Measurements from ENCODE around the gene CHRNE.
"Not testable (repeated sequence)": the region's sequence is repeated elsewhere in the genome, so short reads cannot be mapped to it uniquely, and the experiment has no call there.

Gene CHRNE

DNA sequence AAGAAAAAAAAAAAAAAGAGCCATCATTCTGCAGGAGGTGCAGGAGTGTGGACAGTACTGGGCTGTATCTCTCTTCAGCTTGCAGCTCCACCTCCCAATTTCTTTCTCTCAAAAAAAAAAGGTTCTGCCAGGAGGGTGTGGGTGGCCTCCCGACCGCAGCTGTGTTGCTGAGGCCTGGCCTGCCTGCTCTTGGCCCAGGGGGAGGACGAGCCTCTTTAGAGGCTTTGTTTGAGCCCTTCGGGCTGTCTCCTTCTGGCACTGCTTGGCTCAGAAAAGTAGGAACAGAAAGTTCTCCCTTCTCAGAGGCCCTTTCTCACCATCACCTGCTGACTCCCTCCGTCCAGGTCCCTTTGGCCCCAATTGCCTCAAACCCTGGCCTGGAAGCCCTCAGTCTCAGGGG is 25.8 kb downstream of the CHRNE start:
- H3K4me3 ChIP-seq (ENCODE audit: low read length, poor library complexity, severe bottlenecking): no peak overlapping the region
- H3K9me2 ChIP-seq (replicated peaks; ENCODE audit: low read depth, low read length): no peaks in the 10 kb centered on the region
- no peak for TF ChIP-seq EZH2phosphoT487 (IDR thresholded peaks at IDR 0.05; ENCODE audit: borderline replicate concordance)
- no peak for TF ChIP-seq CTCF (conservative IDR thresholded peaks at IDR 0.05; ENCODE audit: low read length)
- no peak overlapping the region for H3K4me2 ChIP-seq (ENCODE audit: low read depth, low read length, poor library complexity, severe bottlenecking)
- no peak overlapping the region for H3K9ac ChIP-seq (ENCODE audit: low read depth, low read length, poor library complexity, severe bottlenecking)
- no peaks in the 10 kb centered on the region for H3F3A ChIP-seq (ENCODE audit: low read depth)
- H3K79me2 ChIP-seq (ENCODE audit: insufficient read depth, low read length): no peaks in the 10 kb centered on the region
- no peaks in the 10 kb centered on the region for H4K20me1 ChIP-seq (ENCODE audit: insufficient read depth, low read length, poor library complexity, severe bottlenecking)
- H3K4me1 ChIP-seq (ENCODE audit: insufficient read depth, low read length, poor library complexity, severe bottlenecking): no peaks in the 10 kb centered on the region
- no peak overlapping the region for H2AFZ ChIP-seq (ENCODE audit: low read length)
- no peaks in the 10 kb centered on the region for H3K27me3 ChIP-seq (ENCODE audit: insufficient read depth, low read length, poor library complexity, severe bottlenecking)
- no peaks in the 10 kb centered on the region for H3K9me3 ChIP-seq (ENCODE audit: insufficient read depth, low read depth, low read length)
- peaks cover 19% of the 10 kb centered on the region; the same call in 1 of the 2 replicates for H3K36me3 ChIP-seq (ENCODE audit: insufficient read depth, low read length)

GRCh38 chr17:4872786-4873185 is 30.1 kb downstream of the CHRNE start:
- H3K9me2 ChIP-seq (replicated peaks; ENCODE audit: low read depth, low read length): no peaks in the 10 kb centered on the region
- H3K4me1 ChIP-seq (ENCODE audit: insufficient read depth, low read length, poor library complexity, severe bottlenecking): no peaks in the 10 kb centered on the region
- no peak overlapping the region for H3K4me3 ChIP-seq (ENCODE audit: low read length, poor library complexity, severe bottlenecking)
- no peak overlapping the region for H2AFZ ChIP-seq (ENCODE audit: low read length)
- no peaks in the 10 kb centered on the region for H3K27me3 ChIP-seq (ENCODE audit: insufficient read depth, low read length, poor library complexity, severe bottlenecking)
- TF ChIP-seq EZH2phosphoT487 (IDR thresholded peaks at IDR 0.05; ENCODE audit: borderline replicate concordance) (no peak), CTCF (conservative IDR thresholded peaks at IDR 0.05; ENCODE audit: low read length) (no peak)
- H4K20me1 ChIP-seq (ENCODE audit: insufficient read depth, low read length, poor library complexity, severe bottlenecking): no peaks in the 10 kb centered on the region
- H3K9me3 ChIP-seq (ENCODE audit: insufficient read depth, low read depth, low read length): no peaks in the 10 kb centered on the region
- H3F3A ChIP-seq (ENCODE audit: low read depth): no peaks in the 10 kb centered on the region
- no peaks in the 10 kb centered on the region for H3K79me2 ChIP-seq (ENCODE audit: insufficient read depth, low read length)
- H3K9ac ChIP-seq (ENCODE audit: low read depth, low read length, poor library complexity, severe bottlenecking): no peak overlapping the region
- no peaks in the 10 kb centered on the region for H3K36me3 ChIP-seq (ENCODE audit: insufficient read depth, low read length)
- no peak overlapping the region for H3K4me2 ChIP-seq (ENCODE audit: low read depth, low read length, poor library complexity, severe bottlenecking)

DNA sequence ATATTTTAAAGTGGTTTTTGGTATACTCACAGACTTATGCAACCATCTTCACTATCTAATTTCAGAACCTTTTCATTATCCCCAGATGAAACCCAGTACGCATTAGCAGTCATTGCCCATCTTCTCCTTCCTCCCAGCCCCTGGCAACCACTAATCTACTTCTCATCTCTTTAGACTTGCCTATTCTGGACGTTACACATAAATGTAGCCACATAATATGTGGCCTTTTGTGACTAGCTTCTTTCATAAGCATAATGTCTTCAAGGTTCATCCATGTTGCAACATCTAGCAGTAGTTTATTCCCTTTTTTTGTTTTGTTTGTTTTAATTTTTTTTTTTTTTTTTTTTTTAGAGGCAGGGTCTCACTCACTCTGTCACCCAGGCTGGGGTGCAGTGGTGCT is 32.0 kb downstream of the CHRNE start:
- no peaks in the 10 kb centered on the region for H4K20me1 ChIP-seq (ENCODE audit: insufficient read depth, low read length, poor library complexity, severe bottlenecking)
- no peaks in the 10 kb centered on the region for H3F3A ChIP-seq (ENCODE audit: low read depth)
- H3K4me2 ChIP-seq (ENCODE audit: low read depth, low read length, poor library complexity, severe bottlenecking): no peak overlapping the region
- TF ChIP-seq CTCF (conservative IDR thresholded peaks at IDR 0.05; ENCODE audit: low read length): no peak
- TF ChIP-seq EZH2phosphoT487 (IDR thresholded peaks at IDR 0.05; ENCODE audit: borderline replicate concordance): no peak
- no peaks in the 10 kb centered on the region for H3K9me3 ChIP-seq (ENCODE audit: insufficient read depth, low read depth, low read length)
- no peak overlapping the region for H2AFZ ChIP-seq (ENCODE audit: low read length)
- H3K27me3 ChIP-seq (ENCODE audit: insufficient read depth, low read length, poor library complexity, severe bottlenecking): no peaks in the 10 kb centered on the region
- H3K4me1 ChIP-seq (ENCODE audit: insufficient read depth, low read length, poor library complexity, severe bottlenecking): no peaks in the 10 kb centered on the region
- H3K79me2 ChIP-seq (ENCODE audit: insufficient read depth, low read length): no peaks in the 10 kb centered on the region
- no peaks in the 10 kb centered on the region for H3K36me3 ChIP-seq (ENCODE audit: insufficient read depth, low read length)
- no peak overlapping the region for H3K9ac ChIP-seq (ENCODE audit: low read depth, low read length, poor library complexity, severe bottlenecking)
- H3K9me2 ChIP-seq (replicated peaks; ENCODE audit: low read depth, low read length): no peaks in the 10 kb centered on the region
- H3K4me3 ChIP-seq (ENCODE audit: low read length, poor library complexity, severe bottlenecking): no peak overlapping the region

DNA sequence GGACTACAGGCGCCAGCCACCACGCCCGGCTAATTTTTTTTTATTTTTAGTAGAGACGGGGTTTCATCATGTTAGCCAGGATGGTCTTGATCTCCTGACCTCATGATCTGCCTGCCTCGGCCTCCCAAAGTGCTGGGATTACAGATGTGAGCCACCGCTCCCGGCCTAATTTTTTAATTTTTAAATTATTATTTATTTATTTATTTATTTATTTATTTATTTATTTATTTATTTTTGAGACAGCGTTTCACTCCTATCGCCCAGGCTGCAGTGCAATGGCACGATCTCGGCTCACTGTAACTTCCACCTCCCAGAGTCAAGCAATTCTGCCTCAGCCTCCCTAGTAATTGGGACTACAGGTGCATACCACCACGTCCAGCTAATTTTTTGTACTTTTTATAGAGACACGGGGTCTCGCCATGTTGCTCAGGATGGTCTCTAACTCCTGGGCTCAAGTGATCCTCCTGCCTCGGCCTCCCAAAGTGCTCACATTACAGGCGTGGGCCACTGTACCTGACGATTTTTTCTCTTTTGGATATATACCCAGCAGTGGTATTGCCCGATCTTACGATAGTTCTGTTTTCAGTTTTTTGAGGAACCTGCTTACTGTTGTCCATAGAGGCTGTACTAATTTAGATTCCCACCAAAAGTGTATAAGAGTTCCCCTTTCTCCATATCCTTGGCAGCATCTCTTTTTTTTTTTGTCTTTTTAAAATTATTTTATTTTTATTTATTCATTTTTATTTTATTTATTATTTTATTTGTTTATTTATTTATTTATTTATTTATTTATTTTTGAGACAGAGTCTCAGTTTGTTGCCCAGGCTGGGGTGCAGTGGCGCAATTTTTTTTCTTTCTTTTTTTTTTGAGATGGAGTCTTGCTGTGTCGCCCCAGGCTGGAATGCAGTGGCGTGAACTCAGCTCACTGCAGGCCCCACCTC is 33.6 kb downstream of the CHRNE start:
- H3K79me2 ChIP-seq (ENCODE audit: insufficient read depth, low read length); H3K36me3 ChIP-seq (ENCODE audit: insufficient read depth, low read length); H2AFZ ChIP-seq (ENCODE audit: low read length); H3K9ac ChIP-seq (ENCODE audit: low read depth, low read length, poor library complexity, severe bottlenecking); H3F3A ChIP-seq (ENCODE audit: low read depth); H3K9me3 ChIP-seq (ENCODE audit: insufficient read depth, low read depth, low read length); H3K4me1 ChIP-seq (ENCODE audit: insufficient read depth, low read length, poor library complexity, severe bottlenecking); H3K9me2 ChIP-seq (replicated peaks; ENCODE audit: low read depth, low read length); H3K4me2 ChIP-seq (ENCODE audit: low read depth, low read length, poor library complexity, severe bottlenecking); H4K20me1 ChIP-seq (ENCODE audit: insufficient read depth, low read length, poor library complexity, severe bottlenecking); H3K27me3 ChIP-seq (ENCODE audit: insufficient read depth, low read length, poor library complexity, severe bottlenecking); H3K4me3 ChIP-seq (ENCODE audit: low read length, poor library complexity, severe bottlenecking): not testable (repeated sequence)

DNA sequence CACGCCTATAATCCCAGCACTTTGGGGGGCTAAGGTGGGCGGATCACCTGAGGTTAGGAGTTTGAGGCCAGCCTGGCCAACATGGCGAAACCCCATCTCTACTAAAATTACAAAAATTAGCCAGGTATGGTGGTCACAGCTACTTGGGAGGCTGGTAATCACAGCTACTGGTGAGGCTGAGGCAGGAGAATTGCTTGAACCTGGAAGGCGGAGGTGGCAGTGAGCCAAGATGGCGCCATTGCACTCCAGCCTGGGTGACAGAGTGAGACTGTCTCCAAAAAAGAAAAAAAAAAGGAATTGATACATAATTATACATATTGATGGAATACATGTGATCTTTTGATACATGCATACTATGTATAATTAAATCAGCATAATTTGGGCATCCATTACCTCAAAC is 35.4 kb downstream of the CHRNE start:
- not testable (repeated sequence) for H3K4me3 ChIP-seq (ENCODE audit: low read length, poor library complexity, severe bottlenecking); H3F3A ChIP-seq (ENCODE audit: low read depth); H3K4me2 ChIP-seq (ENCODE audit: low read depth, low read length, poor library complexity, severe bottlenecking); H3K36me3 ChIP-seq (ENCODE audit: insufficient read depth, low read length); H3K27me3 ChIP-seq (ENCODE audit: insufficient read depth, low read length, poor library complexity, severe bottlenecking); H4K20me1 ChIP-seq (ENCODE audit: insufficient read depth, low read length, poor library complexity, severe bottlenecking); H3K79me2 ChIP-seq (ENCODE audit: insufficient read depth, low read length); H3K9me3 ChIP-seq (ENCODE audit: insufficient read depth, low read depth, low read length); H3K9me2 ChIP-seq (replicated peaks; ENCODE audit: low read depth, low read length); H2AFZ ChIP-seq (ENCODE audit: low read length); H3K9ac ChIP-seq (ENCODE audit: low read depth, low read length, poor library complexity, severe bottlenecking); H3K4me1 ChIP-seq (ENCODE audit: insufficient read depth, low read length, poor library complexity, severe bottlenecking)
